Measurements from ENCODE around the gene DUSP8.

The DUSP8 gene

DNA sequence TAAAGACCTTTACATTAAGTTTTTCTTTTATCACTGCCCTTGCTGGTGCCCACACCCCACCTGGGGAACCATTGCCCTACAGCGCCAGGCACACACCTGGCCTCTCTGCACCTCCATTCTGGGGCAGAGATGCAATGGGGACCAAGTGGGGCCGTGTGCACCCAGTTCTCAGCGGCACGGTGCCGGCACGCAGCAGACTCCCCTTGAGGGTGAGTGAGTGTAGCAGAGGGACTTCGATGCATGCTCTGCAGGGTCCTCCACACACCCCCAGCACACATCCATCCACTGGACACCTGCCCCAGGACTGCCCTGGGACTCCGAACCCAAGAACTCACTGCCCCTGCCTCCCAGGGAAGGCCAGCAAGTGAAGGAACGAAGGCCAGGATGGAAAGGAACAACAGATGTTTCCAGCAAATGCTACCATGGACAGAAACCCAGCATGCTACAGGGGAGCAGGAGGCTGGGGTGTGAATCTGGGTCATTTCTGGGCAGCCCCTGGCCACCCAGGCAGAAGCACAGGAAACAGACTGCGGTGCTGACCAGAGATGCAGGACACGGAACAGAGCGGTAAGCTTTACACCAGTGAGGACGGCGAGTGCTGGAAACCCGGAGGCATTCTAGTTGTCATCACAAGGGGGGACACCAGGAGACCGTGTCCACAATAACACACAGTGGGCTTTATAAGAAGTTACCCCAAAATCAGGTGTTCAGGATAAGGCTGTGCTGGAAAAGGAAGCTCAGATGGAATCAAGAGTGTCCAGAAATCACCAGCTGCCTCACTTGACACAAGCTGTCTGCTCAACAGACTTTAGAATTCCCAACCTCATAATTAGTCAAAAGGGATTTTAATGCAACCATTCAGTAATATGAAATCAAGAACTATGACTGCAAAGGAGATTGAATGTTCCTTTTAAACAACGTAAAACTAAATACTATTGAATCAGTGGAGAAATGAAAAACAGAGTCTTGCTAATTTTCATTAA, 52.8 kb downstream of the DUSP8 start:
- TF ChIP-seq EZH2phosphoT487 (IDR thresholded peaks at IDR 0.05; ENCODE audit: low read depth) (no peak), CTCF (IDR thresholded peaks at IDR 0.05; ENCODE audit: low read depth, low read length) (no peak)
- Histone ChIP-seq H3K27ac (ENCODE audit: low read length) (no peak overlapping the region), H3K79me2 (ENCODE audit: low read length) (peaks cover 64% of the 10 kb centered on the region), H3K4me2 (ENCODE audit: low read length) (no peak overlapping the region), H3K27me3 (ENCODE audit: low read depth, low read length) (no peaks in the 10 kb centered on the region), H3K4me3 (ENCODE audit: low read length) (no peak overlapping the region), H3K36me3 (replicated peaks; ENCODE audit: low read depth, low read length) (no peaks in the 10 kb centered on the region), H3K9ac (ENCODE audit: low read length) (no peak overlapping the region), H3K9me3 (ENCODE audit: insufficient read depth, low read length) (no peaks in the 10 kb centered on the region), H2AFZ (ENCODE audit: low read depth, low read length) (no peak overlapping the region), H4K20me1 (ENCODE audit: insufficient read depth, low read length) (peaks cover 24% of the 10 kb centered on the region), H3K4me1 (ENCODE audit: low read length) (peaks cover 66% of the 10 kb centered on the region)

DNA sequence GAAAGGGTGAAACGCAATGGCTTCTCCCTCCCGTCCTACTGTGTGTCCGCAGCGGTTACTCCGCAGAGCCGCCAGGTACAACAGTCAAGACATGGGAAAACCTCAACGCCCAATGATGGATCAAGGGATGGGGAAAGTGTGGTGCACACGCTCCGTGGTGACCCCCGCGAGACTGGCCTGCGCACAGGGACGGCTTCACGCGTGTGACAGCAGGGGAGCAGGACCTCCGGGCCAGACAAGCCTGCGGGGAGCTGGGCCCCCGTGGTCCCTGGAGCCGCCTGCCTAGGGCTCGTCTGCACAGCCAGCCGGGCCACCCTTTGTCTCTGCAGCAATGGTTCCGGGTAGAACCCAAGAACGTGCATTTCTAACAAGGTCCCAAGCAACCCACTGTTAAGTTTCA, 53.8 kb downstream of the DUSP8 start:
- H3K27me3 ChIP-seq (ENCODE audit: low read depth, low read length): no peaks in the 10 kb centered on the region
- TF ChIP-seq EZH2phosphoT487 (IDR thresholded peaks at IDR 0.05; ENCODE audit: low read depth): no peak
- TF ChIP-seq CTCF (IDR thresholded peaks at IDR 0.05; ENCODE audit: low read depth, low read length): no peak
- no peak overlapping the region for H3K4me2 ChIP-seq (ENCODE audit: low read length)
- H3K79me2 ChIP-seq (ENCODE audit: low read length): peaks cover 56% of the 10 kb centered on the region
- no peaks in the 10 kb centered on the region for H3K9me3 ChIP-seq (ENCODE audit: insufficient read depth, low read length)
- H3K27ac ChIP-seq (ENCODE audit: low read length): no peak overlapping the region
- no peaks in the 10 kb centered on the region for H3K36me3 ChIP-seq (replicated peaks; ENCODE audit: low read depth, low read length)
- H3K4me3 ChIP-seq (ENCODE audit: low read length): no peak overlapping the region
- no peak overlapping the region for H2AFZ ChIP-seq (ENCODE audit: low read depth, low read length)
- H3K4me1 ChIP-seq (ENCODE audit: low read length): peaks cover 58% of the 10 kb centered on the region
- H3K9ac ChIP-seq (ENCODE audit: low read length): no peak overlapping the region
- H4K20me1 ChIP-seq (ENCODE audit: insufficient read depth, low read length): peaks cover 34% of the 10 kb centered on the region

- peaks cover 52% of the 10 kb centered on the region for H3K4me1 ChIP-seq (ENCODE audit: low read length)
- no peak overlapping the region for H3K27ac ChIP-seq (ENCODE audit: low read length)
- no peaks in the 10 kb centered on the region for H3K9me3 ChIP-seq (ENCODE audit: insufficient read depth, low read length)
- TF ChIP-seq EZH2phosphoT487 (IDR thresholded peaks at IDR 0.05; ENCODE audit: low read depth): no peak
- TF ChIP-seq CTCF (IDR thresholded peaks at IDR 0.05; ENCODE audit: low read depth, low read length): no peak
- H3K36me3 ChIP-seq (replicated peaks; ENCODE audit: low read depth, low read length): no peaks in the 10 kb centered on the region
- no peak overlapping the region for H2AFZ ChIP-seq (ENCODE audit: low read depth, low read length)
- H3K9ac ChIP-seq (ENCODE audit: low read length): no peak overlapping the region
- peaks cover 47% of the 10 kb centered on the region for H3K79me2 ChIP-seq (ENCODE audit: low read length)
- peaks cover 36% of the 10 kb centered on the region for H4K20me1 ChIP-seq (ENCODE audit: insufficient read depth, low read length)
- peak overlapping the region; percentile 44; the same call in 1 of the 2 replicates for H3K4me2 ChIP-seq (ENCODE audit: low read length)
- no peak overlapping the region for H3K4me3 ChIP-seq (ENCODE audit: low read length)
- H3K27me3 ChIP-seq (ENCODE audit: low read depth, low read length): no peaks in the 10 kb centered on the region
Observed at GRCh38 chr11:1517117-1518005, 54.7 kb downstream of the DUSP8 start.

All from OCI-LY3 (cell line).